HG03571 (cell line): ENCODE data around the gene NCKIPSD.

Experiments used
- ATAC-seq: cut with Tn5 transposase; IDR thresholded peaks from one replicate; pipeline ENCODE4 v1.9.1; 2021; ENCODE audit not compliant: unreplicated experiment

NCKIPSD gene

DNA sequence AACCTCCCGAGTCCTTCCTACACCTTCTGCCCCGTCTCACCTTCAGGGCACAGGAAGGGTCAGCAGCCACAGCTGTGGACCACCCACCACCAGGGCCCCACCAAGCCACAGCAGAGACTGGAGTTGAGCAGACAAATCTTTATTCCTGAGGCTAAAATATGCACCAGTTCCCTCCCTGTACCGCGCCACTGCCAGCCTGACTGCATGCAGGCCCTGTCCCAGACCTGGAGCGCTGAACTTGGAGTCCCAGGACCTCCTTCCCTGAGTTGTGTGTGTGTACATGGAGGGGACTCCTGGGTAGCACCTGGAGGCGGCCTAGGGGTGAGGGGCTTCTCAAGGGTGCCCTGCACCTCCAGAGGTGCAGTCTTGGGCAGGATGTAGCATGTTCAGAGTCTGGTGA, 60.1 kb downstream of the NCKIPSD start:
- no peak for ATAC-seq

DNA sequence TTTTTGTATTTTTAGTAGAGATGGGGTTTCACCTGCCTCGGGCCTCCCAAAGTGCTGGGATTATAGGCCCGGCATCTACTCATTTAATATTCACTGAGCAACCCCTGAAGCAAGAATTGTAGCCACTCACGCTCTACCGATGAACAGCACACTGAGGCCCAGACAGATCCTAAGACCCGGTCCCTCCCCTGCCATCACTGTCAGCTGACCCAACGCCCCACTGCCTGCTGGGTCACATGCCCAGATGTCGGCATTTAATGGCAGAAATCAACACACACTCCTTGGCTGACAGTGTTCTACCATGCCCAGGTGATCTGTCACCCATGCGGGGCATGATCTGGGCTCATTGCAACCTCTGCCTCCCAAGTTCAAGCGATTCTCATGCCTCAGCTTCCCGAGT, 60.9 kb downstream of the NCKIPSD start:
- no peak for ATAC-seq

DNA sequence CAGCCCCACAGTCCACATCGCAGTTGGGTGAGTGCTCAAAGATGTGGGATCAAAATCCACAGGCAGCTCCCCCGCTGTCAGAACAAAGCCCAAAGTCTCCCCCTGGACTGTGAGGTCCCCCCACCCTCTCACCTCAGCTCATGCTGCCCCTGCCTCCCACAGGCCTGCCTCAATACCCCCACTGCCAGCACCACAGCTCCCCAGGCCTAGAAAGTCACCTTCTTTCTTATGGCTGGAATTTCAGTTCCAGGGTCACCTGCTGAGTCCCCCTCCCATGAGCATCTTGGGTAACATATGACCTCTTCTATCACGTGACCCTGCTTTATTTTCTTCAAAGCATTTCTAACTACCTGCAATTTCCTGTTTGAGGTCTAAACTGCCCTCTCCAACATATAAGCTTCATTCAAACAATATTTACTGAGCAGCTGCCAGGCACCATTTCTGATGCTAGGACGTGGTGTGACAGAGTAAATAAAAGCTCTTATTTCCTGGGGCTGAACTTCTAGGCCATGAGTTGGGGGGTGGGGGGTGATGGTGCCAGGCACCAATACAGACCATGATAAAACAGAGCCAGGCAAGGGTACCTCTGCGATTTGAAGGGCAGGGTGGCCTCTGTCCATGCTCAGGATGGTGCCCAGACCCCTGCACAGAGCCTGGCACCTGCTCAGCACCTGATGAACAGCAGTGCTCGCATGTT, 61.7 kb downstream of the NCKIPSD start:
- ATAC-seq, result no peak
